H1 (cell line): ENCODE results near the gene TK1. TPM values are rescaled to one million over a fixed set of nuclear protein-coding genes. Genes with fewer than 3 reads are reported as not detected.

Experiments
- ASH2L ChIP-seq: fragments of 200-600, 300-600 bp; sonication (generic); IDR thresholded peaks from one replicate; pipeline ENCODE4 v1.7.1; 2017; ENCODE audit warnings: low read length
- BRCA1 ChIP-seq: IDR thresholded peaks from 2 replicates; pipeline ENCODE4 v1.6.1; 2012; ENCODE audit warnings: low read depth, low read length, improper control_type of control experiment
- CBX8 ChIP-seq: fragments of 300-800, 300-1000 bp; sonication (generic); IDR thresholded peaks from 2 replicates; pipeline ENCODE4 v1.7.1; 2016; ENCODE audit warnings: low read depth, low read length, borderline replicate concordance
- EP300 ChIP-seq, 2 experiments: IDR thresholded peaks; 1 replicate in 1 of 2; 2 replicates in 1 of 2; pipeline ENCODE4 v1.6.1; 2011 to 2012; ENCODE audit warnings: low read depth in 2 of 2, low read length in 2 of 2, mild to moderate bottlenecking in 2 of 2, borderline replicate concordance in 1 of 2, inconsistent platforms in 1 of 2, moderate library complexity in 1 of 2
- SUZ12 ChIP-seq: fragments of 200-600 bp; sonication (generic); IDR thresholded peaks from 2 replicates; pipeline ENCODE4 v1.6.1; 2012; ENCODE audit warnings: mild to moderate bottlenecking, inconsistent platforms, low read length, moderate library complexity, mixed read lengths
- YY1 ChIP-seq: IDR thresholded peaks from 2 replicates; pipeline ENCODE4 v1.6.1; 2011; ENCODE audit warnings: low read depth, mild to moderate bottlenecking, low read length
- polyA plus RNA-seq, 7 experiments: library from polyadenylated mRNA; depleted of rRNA in 3 of 7; stranded (reverse) in 5 of 7; unstranded in 2 of 7; fragments of >200 nt in 5 of 7; fragments of 200-250 nt in 2 of 7; gene quantifications; 1 replicate in 5 of 7; 2 replicates in 1 of 7; 4 replicates in 1 of 7; pipeline versions ENCODE4 v1.2.1 to v1.2.3, GENCODE V29; 2011 to 2013; ENCODE audit warnings: missing spikeins in 2 of 7, mixed read lengths in 2 of 7
- total RNA-seq: library from RNA; stranded (reverse); fragmentation: NEBNext Ultra II Directional; extraction: Animal tissue kit (Norgen Biotek cat#: 25700); gene quantifications from 2 replicates; pipeline ENCODE4 v1.2.1, GENCODE V29; 2021
- TF ChIP-seq, protein P1 (sequence below): fragments of 300-600 bp; sonication (generic); IDR thresholded peaks from 2 replicates; pipeline ENCODE4 v1.7.1; 2012; ENCODE audit warnings: low read length, moderate library complexity, mild to moderate bottlenecking, inconsistent platforms; ENCODE audit not compliant: insufficient replicate concordance
- TF ChIP-seq, protein P2 (sequence below): IDR thresholded peaks from 2 replicates; pipeline ENCODE4 v1.6.1; 2012; ENCODE audit warnings: low read length, inconsistent platforms

TK1 gene
- total and polyA plus RNA-seq, 2 of the 8 experiments (the other 6 are each of a cell fraction or from before 2014, with no cell fraction given), result 66.9 to 147 TPM

DNA sequence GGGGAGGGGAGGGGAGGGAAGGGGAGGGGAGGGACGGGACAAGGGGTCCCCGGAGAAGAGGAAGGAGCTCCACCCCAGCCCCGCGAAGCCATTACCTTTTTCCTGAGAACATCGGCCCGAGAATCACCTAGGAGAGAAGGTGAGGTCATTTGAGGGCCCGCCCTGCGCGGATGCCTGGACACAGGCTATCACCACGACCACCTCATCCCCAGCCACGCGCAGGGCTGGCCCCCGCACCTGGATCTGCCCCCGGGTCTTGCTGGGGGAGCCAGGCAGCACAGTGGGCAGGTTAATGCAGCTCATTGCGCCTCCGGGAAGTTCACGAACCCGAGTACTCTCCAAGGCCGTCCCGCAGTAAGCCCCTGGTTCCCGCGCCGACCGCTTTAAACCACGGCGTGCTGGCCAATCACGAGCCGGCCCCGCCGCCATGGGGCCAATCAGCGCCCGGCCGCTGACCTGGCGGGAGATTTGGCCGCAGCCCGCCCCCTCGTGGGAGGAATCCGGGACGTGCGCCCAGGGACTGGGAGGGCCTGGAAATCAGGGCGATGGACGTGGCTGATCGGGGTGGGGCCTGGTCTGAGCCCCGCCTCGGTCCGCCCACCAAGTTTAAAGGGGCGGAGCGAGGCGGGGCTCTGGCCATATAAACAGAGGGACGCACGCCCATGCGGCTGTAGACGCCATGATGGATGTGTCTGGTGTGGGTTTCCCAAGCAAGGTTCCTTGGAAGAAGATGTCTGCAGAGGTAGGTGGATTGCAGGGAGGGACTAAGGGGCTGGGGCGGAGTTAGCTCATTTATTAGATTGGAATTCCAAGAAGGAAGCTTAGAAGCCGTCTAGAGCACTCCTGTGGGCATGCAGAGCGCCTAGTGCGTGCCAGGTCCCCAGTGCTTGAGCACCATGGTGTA lies at the start of gene TK1, which contains the start of gene AFMID (continued):
- TF ChIP-seq, protein P1, sequence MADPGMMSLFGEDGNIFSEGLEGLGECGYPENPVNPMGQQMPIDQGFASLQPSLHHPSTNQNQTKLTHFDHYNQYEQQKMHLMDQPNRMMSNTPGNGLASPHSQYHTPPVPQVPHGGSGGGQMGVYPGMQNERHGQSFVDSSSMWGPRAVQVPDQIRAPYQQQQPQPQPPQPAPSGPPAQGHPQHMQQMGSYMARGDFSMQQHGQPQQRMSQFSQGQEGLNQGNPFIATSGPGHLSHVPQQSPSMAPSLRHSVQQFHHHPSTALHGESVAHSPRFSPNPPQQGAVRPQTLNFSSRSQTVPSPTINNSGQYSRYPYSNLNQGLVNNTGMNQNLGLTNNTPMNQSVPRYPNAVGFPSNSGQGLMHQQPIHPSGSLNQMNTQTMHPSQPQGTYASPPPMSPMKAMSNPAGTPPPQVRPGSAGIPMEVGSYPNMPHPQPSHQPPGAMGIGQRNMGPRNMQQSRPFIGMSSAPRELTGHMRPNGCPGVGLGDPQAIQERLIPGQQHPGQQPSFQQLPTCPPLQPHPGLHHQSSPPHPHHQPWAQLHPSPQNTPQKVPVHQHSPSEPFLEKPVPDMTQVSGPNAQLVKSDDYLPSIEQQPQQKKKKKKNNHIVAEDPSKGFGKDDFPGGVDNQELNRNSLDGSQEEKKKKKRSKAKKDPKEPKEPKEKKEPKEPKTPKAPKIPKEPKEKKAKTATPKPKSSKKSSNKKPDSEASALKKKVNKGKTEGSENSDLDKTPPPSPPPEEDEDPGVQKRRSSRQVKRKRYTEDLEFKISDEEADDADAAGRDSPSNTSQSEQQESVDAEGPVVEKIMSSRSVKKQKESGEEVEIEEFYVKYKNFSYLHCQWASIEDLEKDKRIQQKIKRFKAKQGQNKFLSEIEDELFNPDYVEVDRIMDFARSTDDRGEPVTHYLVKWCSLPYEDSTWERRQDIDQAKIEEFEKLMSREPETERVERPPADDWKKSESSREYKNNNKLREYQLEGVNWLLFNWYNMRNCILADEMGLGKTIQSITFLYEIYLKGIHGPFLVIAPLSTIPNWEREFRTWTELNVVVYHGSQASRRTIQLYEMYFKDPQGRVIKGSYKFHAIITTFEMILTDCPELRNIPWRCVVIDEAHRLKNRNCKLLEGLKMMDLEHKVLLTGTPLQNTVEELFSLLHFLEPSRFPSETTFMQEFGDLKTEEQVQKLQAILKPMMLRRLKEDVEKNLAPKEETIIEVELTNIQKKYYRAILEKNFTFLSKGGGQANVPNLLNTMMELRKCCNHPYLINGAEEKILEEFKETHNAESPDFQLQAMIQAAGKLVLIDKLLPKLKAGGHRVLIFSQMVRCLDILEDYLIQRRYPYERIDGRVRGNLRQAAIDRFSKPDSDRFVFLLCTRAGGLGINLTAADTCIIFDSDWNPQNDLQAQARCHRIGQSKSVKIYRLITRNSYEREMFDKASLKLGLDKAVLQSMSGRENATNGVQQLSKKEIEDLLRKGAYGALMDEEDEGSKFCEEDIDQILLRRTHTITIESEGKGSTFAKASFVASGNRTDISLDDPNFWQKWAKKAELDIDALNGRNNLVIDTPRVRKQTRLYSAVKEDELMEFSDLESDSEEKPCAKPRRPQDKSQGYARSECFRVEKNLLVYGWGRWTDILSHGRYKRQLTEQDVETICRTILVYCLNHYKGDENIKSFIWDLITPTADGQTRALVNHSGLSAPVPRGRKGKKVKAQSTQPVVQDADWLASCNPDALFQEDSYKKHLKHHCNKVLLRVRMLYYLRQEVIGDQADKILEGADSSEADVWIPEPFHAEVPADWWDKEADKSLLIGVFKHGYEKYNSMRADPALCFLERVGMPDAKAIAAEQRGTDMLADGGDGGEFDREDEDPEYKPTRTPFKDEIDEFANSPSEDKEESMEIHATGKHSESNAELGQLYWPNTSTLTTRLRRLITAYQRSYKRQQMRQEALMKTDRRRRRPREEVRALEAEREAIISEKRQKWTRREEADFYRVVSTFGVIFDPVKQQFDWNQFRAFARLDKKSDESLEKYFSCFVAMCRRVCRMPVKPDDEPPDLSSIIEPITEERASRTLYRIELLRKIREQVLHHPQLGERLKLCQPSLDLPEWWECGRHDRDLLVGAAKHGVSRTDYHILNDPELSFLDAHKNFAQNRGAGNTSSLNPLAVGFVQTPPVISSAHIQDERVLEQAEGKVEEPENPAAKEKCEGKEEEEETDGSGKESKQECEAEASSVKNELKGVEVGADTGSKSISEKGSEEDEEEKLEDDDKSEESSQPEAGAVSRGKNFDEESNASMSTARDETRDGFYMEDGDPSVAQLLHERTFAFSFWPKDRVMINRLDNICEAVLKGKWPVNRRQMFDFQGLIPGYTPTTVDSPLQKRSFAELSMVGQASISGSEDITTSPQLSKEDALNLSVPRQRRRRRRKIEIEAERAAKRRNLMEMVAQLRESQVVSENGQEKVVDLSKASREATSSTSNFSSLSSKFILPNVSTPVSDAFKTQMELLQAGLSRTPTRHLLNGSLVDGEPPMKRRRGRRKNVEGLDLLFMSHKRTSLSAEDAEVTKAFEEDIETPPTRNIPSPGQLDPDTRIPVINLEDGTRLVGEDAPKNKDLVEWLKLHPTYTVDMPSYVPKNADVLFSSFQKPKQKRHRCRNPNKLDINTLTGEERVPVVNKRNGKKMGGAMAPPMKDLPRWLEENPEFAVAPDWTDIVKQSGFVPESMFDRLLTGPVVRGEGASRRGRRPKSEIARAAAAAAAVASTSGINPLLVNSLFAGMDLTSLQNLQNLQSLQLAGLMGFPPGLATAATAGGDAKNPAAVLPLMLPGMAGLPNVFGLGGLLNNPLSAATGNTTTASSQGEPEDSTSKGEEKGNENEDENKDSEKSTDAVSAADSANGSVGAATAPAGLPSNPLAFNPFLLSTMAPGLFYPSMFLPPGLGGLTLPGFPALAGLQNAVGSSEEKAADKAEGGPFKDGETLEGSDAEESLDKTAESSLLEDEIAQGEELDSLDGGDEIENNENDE, result no peak
- TF ChIP-seq YY1, result peak; percentile 94
- TF ChIP-seq EP300 (IDR thresholded peaks at IDR 0.05; ENCODE audit: borderline replicate concordance in 1 of 2, low read depth in 2 of 2, low read length in 2 of 2), result no peak
- TF ChIP-seq, protein P2, sequence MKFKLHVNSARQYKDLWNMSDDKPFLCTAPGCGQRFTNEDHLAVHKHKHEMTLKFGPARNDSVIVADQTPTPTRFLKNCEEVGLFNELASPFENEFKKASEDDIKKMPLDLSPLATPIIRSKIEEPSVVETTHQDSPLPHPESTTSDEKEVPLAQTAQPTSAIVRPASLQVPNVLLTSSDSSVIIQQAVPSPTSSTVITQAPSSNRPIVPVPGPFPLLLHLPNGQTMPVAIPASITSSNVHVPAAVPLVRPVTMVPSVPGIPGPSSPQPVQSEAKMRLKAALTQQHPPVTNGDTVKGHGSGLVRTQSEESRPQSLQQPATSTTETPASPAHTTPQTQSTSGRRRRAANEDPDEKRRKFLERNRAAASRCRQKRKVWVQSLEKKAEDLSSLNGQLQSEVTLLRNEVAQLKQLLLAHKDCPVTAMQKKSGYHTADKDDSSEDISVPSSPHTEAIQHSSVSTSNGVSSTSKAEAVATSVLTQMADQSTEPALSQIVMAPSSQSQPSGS, result no peak
- no peak for TF ChIP-seq SUZ12
- peak; percentile 61 for TF ChIP-seq ASH2L
- TF ChIP-seq CBX8, result no peak
- no peak for TF ChIP-seq BRCA1
